Sigmoid colon (tissue), 7 donors: ENCODE results near the gene PPP2R5A. TPM values are rescaled to one million over a fixed set of nuclear protein-coding genes. Genes with fewer than 3 reads are reported as not detected.

Experiments
- DNase-seq: peaks from one replicate; pipeline ENCODE4 v3.0.0-alpha.2; 2019
- H3K27ac ChIP-seq, 4 donors: fragments of 200-600 bp; sonication (generic); one replicate each; pipeline ENCODE4 v1.5.1; 2016 to 2019; ENCODE audit warnings: mild to moderate bottlenecking in 1 of 4
- H3K27me3 ChIP-seq, 3 donors: fragments of 200-600 bp; sonication (generic); one replicate each; pipeline ENCODE4 v1.5.1; 2019; ENCODE audit warnings: mild to moderate bottlenecking in 1 of 3
- H3K36me3 ChIP-seq, 4 donors: fragments of 200-600 bp; sonication (generic); one replicate each; pipeline ENCODE4 v1.5.1; 2016 to 2019
- H3K4me1 ChIP-seq, 4 donors: fragments of 200-600 bp; sonication (generic); one replicate each; pipeline ENCODE4 v1.5.1; 2017 to 2019
- H3K4me3 ChIP-seq, 4 donors: fragments of 200-600 bp; sonication (generic); one replicate each; pipeline ENCODE4 v1.5.1; 2017 to 2019; ENCODE audit warnings: mild to moderate bottlenecking in 2 of 4, moderate library complexity in 1 of 4
- H3K9me3 ChIP-seq, 4 donors: fragments of 200-600 bp in 3 of 4; sonication (generic) in 3 of 4; one replicate each; pipeline versions ENCODE4 v1.5.1 to v1.6.1; 2013 to 2019
- EP300 ChIP-seq, 4 donors: sonication (generic); formaldehyde crosslinking; IDR thresholded peaks; one replicate each; pipeline ENCODE4 v1.6.1; 2017; ENCODE audit warnings: antibody characterized with exemption in 4 of 4
- POLR2A ChIP-seq, 2 donors: fragments of 450-650 bp; IDR thresholded peaks; one replicate each; pipeline ENCODE4 v1.6.1; 2016; ENCODE audit warnings: antibody characterized with exemption in 2 of 2, mild to moderate bottlenecking in 2 of 2, moderate library complexity in 2 of 2
- POLR2AphosphoS5 ChIP-seq, 4 donors: sonication (generic); formaldehyde crosslinking; IDR thresholded peaks; one replicate each; pipeline ENCODE4 v1.6.1; 2017; ENCODE audit warnings: antibody characterized with exemption in 4 of 4
- WGBS, 2 donors: extraction: QIAGEN DNeasy Blood & Tissue Kit; methylation state at CpG; one replicate each; pipeline ENCODE4 v1.1.7; 2013; 5-methylcytosine and 5-hydroxymethylcytosine counted together
- intact Hi-C: fragments of 100-400 bp; cut with DNase I; formaldehyde crosslinking; loops from one replicate; pipeline ENCODE4 v1.15.1; 2023
- polyA plus RNA-seq, 3 donors: library from polyadenylated mRNA; stranded (reverse); fragments of 200-250 nt; gene quantifications; one replicate each; pipeline ENCODE4 v1.2.3, GENCODE V29; 2013
- total RNA-seq, 4 donors: library from RNA; depleted of rRNA; stranded (reverse); fragments of >200 nt; gene quantifications; one replicate each; pipeline ENCODE4 v1.1.0, GENCODE V29; 2016
- TF ChIP-seq, protein P1 (sequence below), 4 experiments: fragments of 450-650 bp in 3 of 4; fragments of 200-600 bp in 1 of 4; IDR thresholded peaks; one replicate each; pipeline ENCODE4 v1.5.1; 2016 to 2019; ENCODE audit warnings: antibody characterized with exemption in 4 of 4, mild to moderate bottlenecking in 3 of 4, moderate library complexity in 2 of 4
- donor health status: healthy with polysubstance abuse.
- donor health status: Bipolar disorder and iron deficiency.
- donor health status: healthy.

Gene PPP2R5A
- total and polyA plus RNA-seq, 7 donors: 25.9 to 62.7 (median 46.2) TPM

DNA sequence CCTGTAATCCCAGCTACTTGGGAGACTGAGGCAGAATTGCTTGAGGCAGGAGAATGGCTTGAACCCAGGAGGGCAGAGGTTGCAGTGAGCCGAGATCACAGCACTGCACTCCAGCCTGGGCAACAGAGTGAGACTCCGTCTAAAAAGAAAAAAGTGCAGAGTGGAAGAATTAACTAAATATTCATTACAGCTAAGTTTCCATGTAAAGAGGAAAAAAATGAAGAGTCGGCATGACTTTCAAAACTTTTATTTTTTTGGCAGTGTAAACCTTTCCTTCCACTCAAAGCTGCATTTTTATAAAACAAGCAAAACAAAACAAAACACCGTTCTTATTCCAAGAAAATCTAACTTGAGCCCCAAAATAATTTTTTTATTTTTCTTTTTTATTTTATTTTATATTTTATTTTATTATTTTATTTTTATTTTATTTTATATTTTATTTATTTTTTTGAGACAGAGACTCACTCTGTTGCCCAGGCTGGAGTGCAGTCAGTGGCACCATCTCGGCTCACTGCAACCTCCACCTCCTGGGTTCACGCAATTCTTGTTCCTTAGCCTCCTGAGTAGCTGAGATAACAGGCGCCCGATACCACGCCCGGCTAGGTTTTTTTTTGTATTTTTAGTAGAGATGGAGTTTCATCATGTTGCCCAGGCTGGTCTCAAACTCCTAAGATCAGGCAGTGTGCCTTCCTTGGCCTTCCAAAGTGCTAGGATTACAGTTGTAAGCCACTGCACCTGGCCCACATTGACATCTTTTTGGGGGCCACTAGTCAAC, 66.6 kb downstream of the PPP2R5A start:
- no peaks in the 10 kb centered on the region for H3K27me3 ChIP-seq
- no peak for DNase-seq
- H3K4me3 ChIP-seq: no peak overlapping the region
- no peak overlapping the region for H3K27ac ChIP-seq
- 96 to 97% methylated on average over 10 of the region's 10 CpGs for WGBS, 2 donors
- H3K9me3 ChIP-seq: no peaks in the 10 kb centered on the region
- intact Hi-C loops: no loop called here
- no peak for TF ChIP-seq POLR2A (IDR thresholded peaks at IDR 0.05)
- TF ChIP-seq, protein P1, sequence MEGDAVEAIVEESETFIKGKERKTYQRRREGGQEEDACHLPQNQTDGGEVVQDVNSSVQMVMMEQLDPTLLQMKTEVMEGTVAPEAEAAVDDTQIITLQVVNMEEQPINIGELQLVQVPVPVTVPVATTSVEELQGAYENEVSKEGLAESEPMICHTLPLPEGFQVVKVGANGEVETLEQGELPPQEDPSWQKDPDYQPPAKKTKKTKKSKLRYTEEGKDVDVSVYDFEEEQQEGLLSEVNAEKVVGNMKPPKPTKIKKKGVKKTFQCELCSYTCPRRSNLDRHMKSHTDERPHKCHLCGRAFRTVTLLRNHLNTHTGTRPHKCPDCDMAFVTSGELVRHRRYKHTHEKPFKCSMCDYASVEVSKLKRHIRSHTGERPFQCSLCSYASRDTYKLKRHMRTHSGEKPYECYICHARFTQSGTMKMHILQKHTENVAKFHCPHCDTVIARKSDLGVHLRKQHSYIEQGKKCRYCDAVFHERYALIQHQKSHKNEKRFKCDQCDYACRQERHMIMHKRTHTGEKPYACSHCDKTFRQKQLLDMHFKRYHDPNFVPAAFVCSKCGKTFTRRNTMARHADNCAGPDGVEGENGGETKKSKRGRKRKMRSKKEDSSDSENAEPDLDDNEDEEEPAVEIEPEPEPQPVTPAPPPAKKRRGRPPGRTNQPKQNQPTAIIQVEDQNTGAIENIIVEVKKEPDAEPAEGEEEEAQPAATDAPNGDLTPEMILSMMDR (IDR thresholded peaks at IDR 0.05): no peak
- TF ChIP-seq POLR2AphosphoS5 (IDR thresholded peaks at IDR 0.05): no peak
- TF ChIP-seq EP300 (IDR thresholded peaks at IDR 0.05): no peak
- peaks cover 0 to 44% (median 9%) of the 10 kb centered on the region in 4 donors for H3K36me3 ChIP-seq
- H3K4me1 ChIP-seq: no peaks in the 10 kb centered on the region

DNA sequence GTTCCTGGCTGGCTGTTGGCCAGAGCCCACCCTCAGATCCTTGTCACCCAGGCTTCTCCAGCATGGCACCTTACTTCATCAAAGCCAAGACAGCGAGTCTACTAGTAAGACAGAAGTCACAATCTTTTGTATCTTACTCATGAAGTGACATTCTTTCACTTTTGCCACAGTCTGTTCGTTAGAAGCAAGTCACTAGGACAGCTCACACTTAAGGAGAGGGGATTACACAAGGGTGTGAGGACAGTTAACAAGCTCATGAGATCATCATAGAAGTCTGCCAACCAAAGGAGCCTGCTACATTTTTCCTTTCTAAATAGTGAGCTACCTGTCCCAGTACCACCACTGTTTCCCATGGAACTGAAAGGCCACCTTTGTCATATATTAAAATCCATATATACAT, 68.0 kb downstream of the PPP2R5A start:
- intact Hi-C loops: no loop called here
- TF ChIP-seq, protein P1 (IDR thresholded peaks at IDR 0.05): no peak
- no peak for TF ChIP-seq POLR2AphosphoS5 (IDR thresholded peaks at IDR 0.05)
- WGBS, 2 donors: 93 to 95% methylated on average over 2 of the region's 2 CpGs

DNA sequence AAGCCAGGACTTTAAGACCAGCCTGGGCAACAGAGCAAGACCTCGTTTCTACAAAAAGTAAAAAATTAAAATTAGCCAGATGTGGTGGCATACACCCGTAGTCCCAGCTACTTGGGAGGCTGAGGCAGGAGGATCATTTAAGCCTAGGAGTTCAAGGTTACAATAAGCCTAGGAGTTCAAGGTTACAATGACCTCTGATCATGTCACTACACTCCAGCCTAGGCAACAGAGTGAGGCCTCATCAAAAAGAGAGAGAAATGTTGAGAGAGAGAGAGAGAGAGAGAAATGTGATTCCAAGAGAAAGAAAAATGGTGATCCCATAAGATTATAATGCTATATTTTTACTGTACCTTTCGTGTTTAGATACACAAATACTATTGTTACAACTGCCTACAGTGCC, 69.3 kb downstream of the PPP2R5A start:
- peaks cover 0 to 48% (median 13%) of the 10 kb centered on the region in 4 donors for H3K36me3 ChIP-seq
- no peaks in the 10 kb centered on the region for H3K4me1 ChIP-seq
- TF ChIP-seq POLR2A (IDR thresholded peaks at IDR 0.05) (no peak), POLR2AphosphoS5 (IDR thresholded peaks at IDR 0.05) (no peak), EP300 (IDR thresholded peaks at IDR 0.05) (no peak)
- TF ChIP-seq, protein P1 (IDR thresholded peaks at IDR 0.05): no peak
- H3K9me3 ChIP-seq: no peaks in the 10 kb centered on the region
- intact Hi-C loops: no loop called here
- 92 to 94% methylated on average over 3 of the region's 3 CpGs for WGBS, 2 donors
- H3K27ac ChIP-seq: no peak overlapping the region
- no peak overlapping the region for H3K4me3 ChIP-seq
- DNase-seq: no peak
- H3K27me3 ChIP-seq: no peaks in the 10 kb centered on the region

More for the DNA sequence above, 68.0 kb downstream of the PPP2R5A start:
- Histone ChIP-seq H3K36me3 (peaks cover 0 to 44% (median 10%) of the 10 kb centered on the region in 4 donors), H3K9me3 (no peaks in the 10 kb centered on the region), H3K4me1 (no peaks in the 10 kb centered on the region), H3K27me3 (no peaks in the 10 kb centered on the region), H3K4me3 (no peak overlapping the region), H3K27ac (no peak overlapping the region)
- DNase-seq: no peak

DNA sequence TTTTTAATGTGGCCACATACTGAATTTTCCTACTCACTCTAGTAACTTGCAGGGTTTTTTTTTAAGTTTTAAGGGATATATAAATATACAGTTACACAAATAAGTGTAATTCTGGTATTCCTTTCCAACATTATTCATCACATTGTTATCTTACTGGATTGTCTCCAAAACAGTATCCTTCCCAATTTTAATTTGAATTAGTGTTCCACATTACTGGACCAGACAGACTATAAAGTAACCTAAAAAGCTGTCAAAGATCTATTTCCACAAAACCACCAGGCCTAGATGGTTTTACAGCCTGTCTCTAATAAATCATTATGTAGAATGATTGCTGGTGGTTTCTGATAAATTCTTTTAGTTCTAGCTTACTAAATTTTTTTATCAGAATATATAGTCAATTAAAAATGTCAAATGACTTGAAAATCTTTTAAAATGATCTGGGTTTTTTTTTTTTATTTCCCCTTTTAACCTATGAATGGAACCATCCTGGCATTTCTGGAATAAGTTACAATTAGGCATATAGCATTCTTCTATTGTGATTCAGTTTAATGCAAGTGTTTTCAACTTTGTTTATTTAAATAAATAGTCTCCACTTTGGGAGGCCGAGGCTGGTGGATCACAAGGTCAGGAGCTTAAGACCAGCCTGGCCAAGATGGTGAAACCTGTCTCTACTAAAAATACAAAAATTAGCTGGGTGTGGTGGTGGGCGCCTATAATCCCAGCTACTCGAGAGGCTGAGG, 70.2 kb downstream of the PPP2R5A start:
- Histone ChIP-seq H3K4me1 (no peaks in the 10 kb centered on the region), H3K36me3 (peaks cover 0 to 51% (median 15%) of the 10 kb centered on the region in 4 donors), H3K27ac (no peak overlapping the region), H3K4me3 (no peak overlapping the region), H3K27me3 (no peaks in the 10 kb centered on the region), H3K9me3 (no peaks in the 10 kb centered on the region)
- intact Hi-C loops: no loop called here
- TF ChIP-seq POLR2A (IDR thresholded peaks at IDR 0.05): no peak
- no peak for TF ChIP-seq POLR2AphosphoS5 (IDR thresholded peaks at IDR 0.05)
- TF ChIP-seq, protein P1 (IDR thresholded peaks at IDR 0.05): no peak
- no peak for TF ChIP-seq EP300 (IDR thresholded peaks at IDR 0.05)
- WGBS, 2 donors: 86 to 95% methylated on average over 3 of the region's 3 CpGs
- no peak for DNase-seq
